ENCODE measurements around the gene CCDC170.
"Not testable (repeated sequence)": the region's sequence is repeated elsewhere in the genome, so short reads cannot be mapped to it uniquely, and the experiment has no call there.

The CCDC170 gene

GRCh38 chr6:151506761-151507160 lies 12.9 kb downstream of the CCDC170 start:
- Mint-ChIP-seq H3K4me1 (ENCODE audit: low read depth) (no peaks in the 10 kb centered on the region), H3K4me3 (no peak overlapping the region), H3K36me3 (ENCODE audit: low read depth) (no peaks in the 10 kb centered on the region), H3K27me3 (ENCODE audit: low read depth) (no peaks in the 10 kb centered on the region), H3K27ac (no peak overlapping the region), H3K9me3 (no peaks in the 10 kb centered on the region)

- Mint-ChIP-seq H3K27ac (no peak overlapping the region), H3K9me3 (no peaks in the 10 kb centered on the region), H3K4me3 (no peak overlapping the region), H3K36me3 (ENCODE audit: low read depth) (peaks cover 1% of the 10 kb centered on the region), H3K4me1 (ENCODE audit: low read depth) (peaks cover 3% of the 10 kb centered on the region), H3K27me3 (ENCODE audit: low read depth) (no peaks in the 10 kb centered on the region)
Observed at GRCh38 chr6:151509048-151509447, 15.2 kb downstream of the CCDC170 start.

GRCh38 chr6:151512481-151512880 lies 18.7 kb downstream of the CCDC170 start:
- H3K36me3 Mint-ChIP-seq (ENCODE audit: low read depth), result peaks cover 1% of the 10 kb centered on the region
- no peak overlapping the region for H3K27ac Mint-ChIP-seq
- peaks cover 3% of the 10 kb centered on the region for H3K4me1 Mint-ChIP-seq (ENCODE audit: low read depth)
- H3K4me3 Mint-ChIP-seq, result no peak overlapping the region
- peaks cover 6% of the 10 kb centered on the region for H3K9me3 Mint-ChIP-seq
- no peaks in the 10 kb centered on the region for H3K27me3 Mint-ChIP-seq (ENCODE audit: low read depth)

GRCh38 chr6:151514000-151514730 lies 20.3 kb downstream of the CCDC170 start:
- no peaks in the 10 kb centered on the region for H3K27me3 Mint-ChIP-seq (ENCODE audit: low read depth)
- H3K27ac Mint-ChIP-seq, result no peak overlapping the region
- peaks cover 18% of the 10 kb centered on the region for H3K9me3 Mint-ChIP-seq
- peaks cover 1% of the 10 kb centered on the region for H3K36me3 Mint-ChIP-seq (ENCODE audit: low read depth)
- H3K4me3 Mint-ChIP-seq, result no peak overlapping the region
- H3K4me1 Mint-ChIP-seq (ENCODE audit: low read depth), result peaks cover 3% of the 10 kb centered on the region

GRCh38 chr6:151518992-151519391 lies 25.2 kb downstream of the CCDC170 start:
- not testable (repeated sequence) for H3K36me3 Mint-ChIP-seq (ENCODE audit: low read depth); H3K4me1 Mint-ChIP-seq (ENCODE audit: low read depth); H3K4me3 Mint-ChIP-seq; H3K27me3 Mint-ChIP-seq (ENCODE audit: low read depth); H3K27ac Mint-ChIP-seq
- peaks cover 42% of the 10 kb centered on the region for H3K9me3 Mint-ChIP-seq

- no peaks in the 10 kb centered on the region for H3K36me3 Mint-ChIP-seq (ENCODE audit: low read depth)
- H3K4me3 Mint-ChIP-seq, result no peak overlapping the region
- H3K4me1 Mint-ChIP-seq (ENCODE audit: low read depth), result no peaks in the 10 kb centered on the region
- H3K9me3 Mint-ChIP-seq, result peaks cover 36% of the 10 kb centered on the region
- no peaks in the 10 kb centered on the region for H3K27me3 Mint-ChIP-seq (ENCODE audit: low read depth)
- no peak overlapping the region for H3K27ac Mint-ChIP-seq
Observed at GRCh38 chr6:151523034-151523433, 29.2 kb downstream of the CCDC170 start.

- no peaks in the 10 kb centered on the region for H3K36me3 Mint-ChIP-seq (ENCODE audit: low read depth)
- H3K27ac Mint-ChIP-seq, result no peak overlapping the region
- no peaks in the 10 kb centered on the region for H3K4me1 Mint-ChIP-seq (ENCODE audit: low read depth)
- no peaks in the 10 kb centered on the region for H3K27me3 Mint-ChIP-seq (ENCODE audit: low read depth)
- H3K4me3 Mint-ChIP-seq, result no peak overlapping the region
- peaks cover 28% of the 10 kb centered on the region for H3K9me3 Mint-ChIP-seq
Observed at GRCh38 chr6:151524059-151524458, 30.2 kb downstream of the CCDC170 start.

GRCh38 chr6:151534576-151534975 lies 40.8 kb downstream of the CCDC170 start:
- Mint-ChIP-seq H3K27me3 (ENCODE audit: low read depth) (peaks cover 3% of the 10 kb centered on the region), H3K4me1 (ENCODE audit: low read depth) (no peaks in the 10 kb centered on the region), H3K9me3 (peaks cover 5% of the 10 kb centered on the region), H3K36me3 (ENCODE audit: low read depth) (no peaks in the 10 kb centered on the region), H3K4me3 (no peak overlapping the region), H3K27ac (no peak overlapping the region)

GRCh38 chr6:151535476-151536187 lies 41.8 kb downstream of the CCDC170 start:
- H3K4me1 Mint-ChIP-seq (ENCODE audit: low read depth), result no peaks in the 10 kb centered on the region
- H3K27me3 Mint-ChIP-seq (ENCODE audit: low read depth), result peaks cover 3% of the 10 kb centered on the region
- H3K27ac Mint-ChIP-seq, result no peak overlapping the region
- no peak overlapping the region for H3K4me3 Mint-ChIP-seq
- H3K9me3 Mint-ChIP-seq, result peaks cover 14% of the 10 kb centered on the region
- H3K36me3 Mint-ChIP-seq (ENCODE audit: low read depth), result peaks cover 2% of the 10 kb centered on the region

- peaks cover 2% of the 10 kb centered on the region for H3K36me3 Mint-ChIP-seq (ENCODE audit: low read depth)
- no peak overlapping the region for H3K27ac Mint-ChIP-seq
- peaks cover 18% of the 10 kb centered on the region for H3K9me3 Mint-ChIP-seq
- no peaks in the 10 kb centered on the region for H3K4me1 Mint-ChIP-seq (ENCODE audit: low read depth)
- peaks cover 3% of the 10 kb centered on the region for H3K27me3 Mint-ChIP-seq (ENCODE audit: low read depth)
- H3K4me3 Mint-ChIP-seq, result no peak overlapping the region
Observed at GRCh38 chr6:151536188-151536479, 42.3 kb downstream of the CCDC170 start.

- Mint-ChIP-seq H3K27ac (no peak overlapping the region), H3K4me3 (no peak overlapping the region), H3K4me1 (ENCODE audit: low read depth) (no peaks in the 10 kb centered on the region), H3K27me3 (ENCODE audit: low read depth) (peaks cover 3% of the 10 kb centered on the region), H3K36me3 (ENCODE audit: low read depth) (peaks cover 2% of the 10 kb centered on the region), H3K9me3 (peaks cover 19% of the 10 kb centered on the region)
Observed at GRCh38 chr6:151537556-151537955, 43.7 kb downstream of the CCDC170 start.

GRCh38 chr6:151539506-151540268 lies 45.9 kb downstream of the CCDC170 start:
- Mint-ChIP-seq H3K27ac (no peak overlapping the region), H3K36me3 (ENCODE audit: low read depth) (peaks cover 2% of the 10 kb centered on the region), H3K9me3 (peaks cover 19% of the 10 kb centered on the region), H3K4me1 (ENCODE audit: low read depth) (no peaks in the 10 kb centered on the region), H3K27me3 (ENCODE audit: low read depth) (peaks cover 3% of the 10 kb centered on the region), H3K4me3 (no peak overlapping the region)

- peaks cover 15% of the 10 kb centered on the region for H3K9me3 Mint-ChIP-seq
- no peak overlapping the region for H3K4me3 Mint-ChIP-seq
- no peaks in the 10 kb centered on the region for H3K4me1 Mint-ChIP-seq (ENCODE audit: low read depth)
- H3K27ac Mint-ChIP-seq, result no peak overlapping the region
- H3K27me3 Mint-ChIP-seq (ENCODE audit: low read depth), result no peaks in the 10 kb centered on the region
- H3K36me3 Mint-ChIP-seq (ENCODE audit: low read depth), result peaks cover 2% of the 10 kb centered on the region
Observed at GRCh38 chr6:151544453-151544852, 50.6 kb downstream of the CCDC170 start.

GRCh38 chr6:151544884-151545283 lies 51.1 kb downstream of the CCDC170 start:
- not testable (repeated sequence) for H3K4me3 Mint-ChIP-seq; H3K27me3 Mint-ChIP-seq (ENCODE audit: low read depth); H3K4me1 Mint-ChIP-seq (ENCODE audit: low read depth); H3K36me3 Mint-ChIP-seq (ENCODE audit: low read depth); H3K27ac Mint-ChIP-seq
- peaks cover 11% of the 10 kb centered on the region for H3K9me3 Mint-ChIP-seq
